Dendritic cell treated with granulocyte-macrophage colony-stimulating factor and Interleukin-4, amounts not matched to agents 40 ng/mL and 50 ng/mL, for 4 days (primary cell): ENCODE measurements around the gene BANF2.

ENCODE experiments used
- H3K27ac Mint-ChIP-seq: one replicate; pipeline ENCODE4 v1.8.0; 2022; ENCODE audit warnings: mild to moderate bottlenecking, mixed read lengths
- H3K27me3 Mint-ChIP-seq: one replicate; pipeline ENCODE4 v1.8.0; 2022; ENCODE audit warnings: mild to moderate bottlenecking, mixed read lengths
- H3K36me3 Mint-ChIP-seq: one replicate; pipeline ENCODE4 v1.8.0; 2022; ENCODE audit warnings: low read depth, mixed read lengths
- H3K4me1 Mint-ChIP-seq: one replicate; pipeline ENCODE4 v1.8.0; 2022; ENCODE audit warnings: low read depth, mixed read lengths
- H3K4me3 Mint-ChIP-seq: one replicate; pipeline ENCODE4 v1.8.0; 2022; ENCODE audit warnings: mild to moderate bottlenecking, moderate library complexity, mixed read lengths
- H3K9me3 Mint-ChIP-seq: one replicate; pipeline ENCODE4 v1.8.0; 2022; ENCODE audit warnings: mixed read lengths
- intact Hi-C: fragments of 100-400 bp; cut with micrococcal nuclease; formaldehyde crosslinking; loops from one replicate; pipeline ENCODE4 v1.15.0; 2022

The BANF2 gene

DNA sequence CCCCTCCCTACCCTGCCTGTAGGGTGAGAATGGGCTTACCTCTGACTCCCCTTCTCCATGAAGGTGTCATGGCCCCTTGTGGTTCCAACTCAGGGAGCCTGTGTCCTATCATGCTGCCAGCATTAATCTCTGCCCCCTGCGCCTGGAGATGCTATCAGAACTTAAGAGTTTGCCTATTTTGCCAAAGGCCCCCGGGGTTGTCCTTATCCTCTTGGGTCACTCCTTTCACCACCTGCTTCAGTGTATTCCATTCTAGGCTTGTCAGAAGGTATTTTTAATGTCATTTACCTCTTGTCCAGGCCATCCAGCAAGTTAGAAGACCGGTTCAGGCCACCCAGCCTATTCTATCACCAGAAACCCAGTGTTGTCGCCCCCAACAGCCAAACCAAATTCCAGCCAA, 28.2 kb upstream of the BANF2 start:
- Mint-ChIP-seq H3K36me3 (peaks cover 56% of the 10 kb centered on the region), H3K27me3 (no peaks in the 10 kb centered on the region), H3K9me3 (no peaks in the 10 kb centered on the region), H3K4me3 (no peak overlapping the region), H3K27ac (peak overlapping the region; percentile 83), H3K4me1 (peaks cover 82% of the 10 kb centered on the region)
- intact Hi-C loops, result no loop called here

DNA sequence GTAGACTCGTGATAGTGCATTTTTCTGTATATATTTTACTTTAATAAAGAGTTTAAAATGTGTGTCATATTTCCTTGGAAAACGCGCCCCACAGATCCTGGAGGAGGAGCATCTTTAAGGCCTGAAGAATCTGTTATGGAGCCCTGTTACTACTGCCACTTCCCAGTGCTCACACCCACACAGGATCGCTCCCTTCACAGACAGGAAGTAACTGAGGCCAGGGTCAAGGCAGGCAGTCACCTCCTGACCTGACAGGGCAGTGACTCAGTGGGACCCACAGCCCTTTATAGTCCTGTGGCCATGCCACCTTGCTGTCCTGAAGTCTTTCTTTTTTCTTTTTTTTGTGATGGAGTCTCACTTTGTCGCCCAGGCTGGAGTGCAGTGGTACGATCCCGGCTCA, 26.7 kb upstream of the BANF2 start:
- H3K9me3 Mint-ChIP-seq, result no peaks in the 10 kb centered on the region
- H3K4me1 Mint-ChIP-seq, result peaks cover 76% of the 10 kb centered on the region
- H3K27ac Mint-ChIP-seq, result peak overlapping the region; percentile 62
- H3K36me3 Mint-ChIP-seq, result peaks cover 58% of the 10 kb centered on the region
- H3K4me3 Mint-ChIP-seq, result no peak overlapping the region
- no peaks in the 10 kb centered on the region for H3K27me3 Mint-ChIP-seq
- intact Hi-C loops, result no loop called here

DNA sequence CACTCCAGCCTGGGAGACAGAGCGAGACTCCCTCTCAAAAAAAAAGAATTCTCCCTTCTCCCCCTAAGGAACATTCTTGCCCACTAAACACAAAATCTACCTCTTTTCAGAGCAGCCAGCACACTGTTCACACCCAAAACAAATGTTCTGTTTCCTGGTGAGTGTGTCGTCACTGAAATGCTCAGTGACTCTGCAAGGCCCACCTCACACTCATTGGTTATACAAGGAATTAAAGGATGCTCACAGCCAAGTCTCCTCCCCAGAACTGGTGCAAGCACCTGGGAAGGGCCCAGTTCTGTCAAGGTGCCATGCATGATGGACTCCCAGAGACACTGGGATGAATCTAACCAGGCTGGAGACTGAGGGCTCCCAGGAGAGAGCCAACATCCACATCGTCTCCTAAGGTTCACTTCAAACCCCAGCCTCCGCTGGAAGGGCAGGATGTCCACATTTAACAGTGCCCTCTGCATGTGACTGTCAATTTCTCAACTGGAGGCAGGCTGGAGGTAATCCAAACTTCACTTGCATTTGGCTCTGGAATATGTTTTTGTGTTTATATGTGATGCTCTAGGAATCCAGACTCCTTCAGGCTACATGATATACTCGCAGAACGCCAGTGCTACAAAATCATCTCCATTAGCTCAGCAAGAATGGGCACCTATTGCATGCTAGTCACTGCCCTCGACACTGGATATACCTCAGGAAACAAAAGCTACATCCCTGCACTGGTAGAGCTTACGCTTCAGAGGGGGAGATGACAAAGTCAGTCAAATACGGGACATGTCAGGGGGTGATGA, 24.8 kb upstream of the BANF2 start:
- Mint-ChIP-seq H3K4me3 (no peak overlapping the region), H3K4me1 (peaks cover 77% of the 10 kb centered on the region), H3K9me3 (no peaks in the 10 kb centered on the region), H3K27me3 (no peaks in the 10 kb centered on the region), H3K27ac (peak overlapping the region; percentile 3), H3K36me3 (peaks cover 66% of the 10 kb centered on the region)
- intact Hi-C loops, result no loop called here

DNA sequence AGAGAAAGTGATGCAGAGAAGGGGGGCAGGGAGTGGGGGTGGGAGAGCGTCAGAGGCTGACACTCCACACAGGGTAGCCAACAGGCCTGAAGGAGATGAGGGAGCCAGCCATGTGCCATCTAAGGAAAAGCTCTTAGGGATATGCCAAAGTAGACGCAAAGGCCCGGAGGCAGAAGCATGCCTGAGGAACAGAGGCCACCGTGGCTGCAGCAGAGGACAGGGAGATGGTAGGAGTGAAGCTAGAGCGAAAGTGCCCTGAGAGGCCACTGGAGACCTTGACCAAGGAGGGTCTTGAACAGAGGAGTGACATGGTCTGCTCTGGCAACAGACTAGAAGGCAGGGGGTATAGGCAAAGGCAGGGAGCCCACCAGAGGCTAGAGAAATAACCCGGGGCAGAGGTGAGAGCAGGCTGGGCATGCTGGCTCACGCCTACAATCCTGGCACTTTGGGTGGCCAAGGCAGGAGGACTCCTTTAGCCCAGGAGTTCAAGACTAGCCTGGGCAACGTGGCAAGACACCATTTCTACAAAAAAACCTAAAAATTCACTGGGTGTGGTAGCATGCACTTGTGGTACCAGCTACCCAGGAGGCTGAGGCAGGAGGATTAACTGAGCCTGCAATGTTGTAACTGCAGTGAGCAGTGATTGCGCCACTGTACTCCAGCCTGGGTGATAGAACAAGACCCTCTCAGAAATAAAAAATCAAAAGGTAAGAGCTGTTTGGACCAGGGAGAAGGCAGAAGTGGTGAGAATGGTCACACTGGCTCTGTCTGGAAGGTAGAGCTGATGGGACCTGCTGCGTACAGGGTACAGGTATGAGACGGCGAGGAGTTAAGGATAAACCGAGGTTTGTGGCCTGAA, 24.0 kb upstream of the BANF2 start:
- Mint-ChIP-seq H3K4me3 (no peak overlapping the region), H3K9me3 (no peaks in the 10 kb centered on the region), H3K4me1 (peaks cover 78% of the 10 kb centered on the region), H3K27ac (peak overlapping the region; percentile 19), H3K36me3 (peaks cover 68% of the 10 kb centered on the region), H3K27me3 (no peaks in the 10 kb centered on the region)
- intact Hi-C loops, result no loop called here

DNA sequence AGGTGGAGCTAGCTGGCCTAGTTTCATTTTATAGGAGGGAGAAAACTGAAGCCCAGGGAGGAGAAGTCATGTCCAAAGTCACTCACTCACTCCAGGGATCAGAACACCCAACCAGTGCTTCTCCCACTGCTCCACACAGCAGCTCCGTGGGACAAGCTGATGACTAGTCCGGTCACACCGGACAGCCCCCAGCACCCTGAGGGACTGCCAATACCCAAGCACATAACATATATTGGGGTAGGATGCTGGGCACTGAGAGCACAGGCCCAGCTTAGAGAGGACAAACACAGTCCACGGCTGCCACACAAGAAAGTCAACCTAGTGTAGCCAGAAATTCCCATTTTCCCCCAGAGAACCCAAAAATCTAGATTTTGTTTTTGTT, 23.4 kb upstream of the BANF2 start:
- peaks cover 72% of the 10 kb centered on the region for H3K4me1 Mint-ChIP-seq
- peak overlapping the region; percentile 19 for H3K27ac Mint-ChIP-seq
- no peaks in the 10 kb centered on the region for H3K27me3 Mint-ChIP-seq
- peaks cover 66% of the 10 kb centered on the region for H3K36me3 Mint-ChIP-seq
- intact Hi-C loops, result no loop called here
- H3K4me3 Mint-ChIP-seq, result no peak overlapping the region
- no peaks in the 10 kb centered on the region for H3K9me3 Mint-ChIP-seq

DNA sequence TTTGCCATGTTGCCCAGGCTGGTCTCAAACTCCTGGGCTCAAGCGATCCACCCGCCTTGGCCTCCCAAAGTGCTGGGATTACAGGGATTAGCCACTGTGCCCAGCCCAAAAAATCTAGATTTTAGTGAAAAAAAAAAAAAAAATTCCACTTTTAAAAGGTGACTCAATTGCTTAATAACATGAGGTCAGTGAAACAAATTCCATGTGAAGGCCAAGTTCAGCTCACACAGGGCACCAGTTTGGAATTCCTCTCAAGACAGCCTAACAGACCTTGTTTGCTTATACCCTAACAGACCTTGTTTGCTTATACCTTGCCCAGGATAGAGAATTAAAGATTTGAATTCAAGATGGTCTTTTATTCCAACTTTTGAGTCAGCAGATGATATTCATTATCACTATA, 22.8 kb upstream of the BANF2 start:
- intact Hi-C loops, result no loop called here
- Mint-ChIP-seq H3K27me3 (no peaks in the 10 kb centered on the region), H3K4me3 (no peak overlapping the region), H3K27ac (no peak overlapping the region), H3K9me3 (no peaks in the 10 kb centered on the region), H3K4me1 (peaks cover 66% of the 10 kb centered on the region), H3K36me3 (peaks cover 66% of the 10 kb centered on the region)

DNA sequence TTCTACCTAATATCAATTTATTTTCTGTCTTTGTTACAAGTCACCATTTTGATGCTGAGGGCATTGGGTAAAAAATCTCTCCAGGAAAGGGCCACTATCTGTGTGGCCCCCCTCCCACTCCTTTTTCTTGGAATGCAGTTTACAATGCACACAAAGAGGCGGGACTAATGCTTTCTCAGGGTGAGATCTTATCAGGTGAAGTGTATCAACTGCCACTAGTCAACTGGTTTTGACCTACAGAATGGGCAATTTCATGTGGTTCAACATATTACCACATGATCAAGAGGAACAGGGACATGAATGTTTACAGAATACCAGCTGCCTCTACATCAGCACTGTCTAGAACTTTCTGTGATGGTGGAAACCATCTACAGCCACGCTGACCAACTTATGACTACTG, 21.5 kb upstream of the BANF2 start:
- Mint-ChIP-seq H3K4me1 (peaks cover 61% of the 10 kb centered on the region), H3K36me3 (peaks cover 66% of the 10 kb centered on the region), H3K27me3 (no peaks in the 10 kb centered on the region), H3K27ac (no peak overlapping the region), H3K4me3 (no peak overlapping the region), H3K9me3 (no peaks in the 10 kb centered on the region)
- intact Hi-C loops, result no loop called here

DNA sequence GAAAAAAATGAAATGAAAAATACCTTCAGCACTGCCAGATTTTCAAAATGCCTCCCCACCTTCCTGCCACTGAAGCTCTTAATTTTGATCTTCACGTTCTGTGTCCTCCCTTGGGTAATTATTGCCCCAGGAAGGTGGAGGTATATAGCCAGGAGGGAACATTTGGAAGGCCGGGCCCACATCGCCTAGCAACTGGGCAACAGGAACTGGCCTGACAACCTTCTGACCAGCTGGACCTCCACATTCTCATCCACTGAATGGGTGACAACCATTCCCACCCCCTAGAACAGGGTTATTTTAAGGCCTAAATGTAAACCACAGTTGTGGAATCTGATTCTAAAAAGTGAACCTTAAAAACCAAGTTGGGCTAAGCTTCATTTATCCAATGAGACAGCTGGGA, 20.9 kb upstream of the BANF2 start:
- Mint-ChIP-seq H3K36me3 (peaks cover 65% of the 10 kb centered on the region), H3K4me1 (peaks cover 55% of the 10 kb centered on the region), H3K4me3 (no peak overlapping the region), H3K27ac (no peak overlapping the region), H3K9me3 (no peaks in the 10 kb centered on the region), H3K27me3 (peaks cover 2% of the 10 kb centered on the region)
- intact Hi-C loops, result no loop called here

DNA sequence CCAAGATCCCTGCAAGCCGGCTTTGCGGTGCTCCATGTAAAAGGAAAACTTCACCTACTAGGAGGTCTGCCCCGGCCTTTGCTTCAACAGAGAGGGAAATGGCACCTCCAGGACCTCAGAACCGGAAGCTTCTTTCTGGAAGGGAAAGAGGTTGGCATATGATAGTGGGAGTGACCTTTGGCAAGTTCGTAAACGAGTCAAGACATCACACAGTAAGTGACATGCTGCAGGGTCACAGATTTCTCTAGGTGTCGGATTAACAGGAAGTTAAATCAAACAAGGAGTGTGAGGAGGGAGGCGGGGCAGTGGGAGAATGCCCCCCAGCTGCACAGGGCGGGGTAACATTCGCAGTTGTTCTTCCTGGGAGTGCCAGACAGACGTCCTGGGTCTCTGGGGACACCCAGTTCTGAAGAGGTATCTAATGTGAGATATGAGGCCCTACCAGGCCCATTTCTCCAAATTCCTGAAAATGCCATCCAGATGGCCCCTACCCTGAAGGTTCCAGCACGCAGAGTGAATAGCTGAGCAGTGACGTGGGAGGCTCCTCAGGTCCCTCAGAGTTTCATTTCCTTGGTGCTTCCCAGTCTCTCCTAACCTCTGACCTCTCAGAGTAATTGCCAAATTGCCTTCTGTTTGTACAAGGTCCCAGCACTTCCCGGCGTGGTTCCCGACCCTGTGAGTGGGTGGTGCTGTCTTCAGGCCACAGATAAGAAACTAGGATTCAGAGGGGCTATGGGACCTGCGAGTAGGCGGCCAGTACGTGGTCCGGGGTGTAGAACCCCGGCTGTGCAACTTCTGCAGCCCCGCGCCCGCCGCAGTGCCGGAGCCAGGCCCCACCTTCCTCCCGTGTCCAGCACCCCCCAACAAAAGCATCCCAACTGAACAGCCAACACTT, 19.6 kb upstream of the BANF2 start:
- intact Hi-C loops, result loop anchor here (2.0 to 10.0 kb wide), 4 partner anchors 108 to 315 kb away; partner anchors contain the start of genes BFSP1 and DSTN

DNA sequence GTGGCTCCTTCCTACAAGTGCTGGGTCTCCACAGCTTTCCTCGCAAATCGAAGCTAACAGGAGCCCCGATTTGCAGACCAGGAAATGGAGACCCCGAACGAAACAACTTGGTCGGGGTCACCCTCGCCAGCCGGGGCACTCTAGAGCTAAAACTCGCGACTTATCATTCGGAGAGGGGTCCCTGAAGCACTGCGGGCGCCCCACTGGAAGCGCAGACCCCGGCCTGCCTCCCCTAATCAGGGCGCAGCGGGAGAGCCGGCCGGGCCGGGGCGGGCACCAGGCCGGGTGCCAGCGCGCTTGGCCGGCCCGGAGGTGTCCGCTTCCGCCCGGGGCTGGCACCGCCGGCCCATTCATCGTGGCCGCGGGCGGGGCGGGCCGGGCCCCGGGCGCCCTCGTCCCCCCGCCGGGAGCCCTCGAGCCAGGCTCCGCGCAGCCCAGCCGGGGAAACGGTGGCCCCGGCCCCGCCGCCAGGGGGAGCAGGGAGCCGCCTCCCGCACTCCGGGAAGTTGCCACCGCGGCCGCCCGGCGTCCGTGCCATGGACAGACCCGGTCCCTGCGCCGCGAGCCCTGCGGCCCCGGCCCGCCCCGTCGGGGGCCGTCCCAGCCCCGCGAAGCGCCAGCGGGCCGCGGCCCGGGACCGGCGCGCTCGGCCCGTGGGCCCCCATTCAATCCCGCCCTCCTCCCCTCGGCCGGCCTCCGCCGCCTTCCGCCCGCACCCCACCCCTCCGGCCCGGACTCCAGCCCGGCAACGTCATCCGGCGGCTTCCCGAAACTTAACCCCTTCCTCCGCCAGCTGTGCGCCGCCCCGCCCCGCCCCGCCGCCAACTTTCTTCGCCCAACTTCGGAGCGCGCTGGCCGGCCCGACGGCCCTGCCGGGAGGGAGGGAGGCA, 18.7 kb upstream of the BANF2 start:
- Mint-ChIP-seq H3K4me3 (peak overlapping the region; percentile 82), H3K27ac (peak overlapping the region; percentile 90), H3K9me3 (no peaks in the 10 kb centered on the region), H3K4me1 (peaks cover 38% of the 10 kb centered on the region), H3K27me3 (peaks cover 8% of the 10 kb centered on the region), H3K36me3 (peaks cover 44% of the 10 kb centered on the region)
- intact Hi-C loops, result loop anchor here (2.0 to 10.0 kb wide), 4 partner anchors 109 to 314 kb away; partner anchors contain the start of genes BFSP1 and DSTN

More for the DNA sequence above, 19.6 kb upstream of the BANF2 start:
- Mint-ChIP-seq H3K4me3 (peak overlapping the region; percentile 82), H3K27ac (peak overlapping the region; percentile 90), H3K36me3 (peaks cover 52% of the 10 kb centered on the region), H3K27me3 (peaks cover 6% of the 10 kb centered on the region), H3K4me1 (peaks cover 47% of the 10 kb centered on the region), H3K9me3 (no peaks in the 10 kb centered on the region)

DNA sequence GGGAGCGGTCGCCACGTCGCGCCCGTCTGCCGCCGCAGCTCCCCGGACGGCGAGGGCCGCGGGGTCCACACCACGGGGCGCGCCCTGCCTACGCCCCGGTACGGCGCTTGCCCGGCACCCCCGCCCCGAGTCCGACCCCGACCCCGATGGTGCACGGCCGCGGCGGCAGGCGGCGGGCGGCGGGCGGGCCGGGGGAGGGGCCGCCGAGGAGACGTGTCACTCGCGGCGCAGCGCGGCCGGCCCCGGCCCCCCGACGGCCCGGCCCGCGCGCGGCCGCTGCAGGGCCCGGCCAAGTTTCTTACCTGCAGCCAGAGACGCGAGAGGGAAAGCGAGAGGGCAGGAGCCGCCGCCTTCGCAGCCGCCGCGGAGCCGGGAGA, 18.1 kb upstream of the BANF2 start:
- Mint-ChIP-seq H3K27me3 (peaks cover 13% of the 10 kb centered on the region), H3K4me1 (peaks cover 32% of the 10 kb centered on the region), H3K27ac (peak overlapping the region; percentile 86), H3K9me3 (no peaks in the 10 kb centered on the region), H3K36me3 (peaks cover 37% of the 10 kb centered on the region), H3K4me3 (peak overlapping the region; percentile 79)
- intact Hi-C loops, result loop anchor here (1.0 to 10.0 kb wide), 5 partner anchors 109 to 313 kb away; partner anchors contain the start of genes BFSP1, DSTN and MGME1

DNA sequence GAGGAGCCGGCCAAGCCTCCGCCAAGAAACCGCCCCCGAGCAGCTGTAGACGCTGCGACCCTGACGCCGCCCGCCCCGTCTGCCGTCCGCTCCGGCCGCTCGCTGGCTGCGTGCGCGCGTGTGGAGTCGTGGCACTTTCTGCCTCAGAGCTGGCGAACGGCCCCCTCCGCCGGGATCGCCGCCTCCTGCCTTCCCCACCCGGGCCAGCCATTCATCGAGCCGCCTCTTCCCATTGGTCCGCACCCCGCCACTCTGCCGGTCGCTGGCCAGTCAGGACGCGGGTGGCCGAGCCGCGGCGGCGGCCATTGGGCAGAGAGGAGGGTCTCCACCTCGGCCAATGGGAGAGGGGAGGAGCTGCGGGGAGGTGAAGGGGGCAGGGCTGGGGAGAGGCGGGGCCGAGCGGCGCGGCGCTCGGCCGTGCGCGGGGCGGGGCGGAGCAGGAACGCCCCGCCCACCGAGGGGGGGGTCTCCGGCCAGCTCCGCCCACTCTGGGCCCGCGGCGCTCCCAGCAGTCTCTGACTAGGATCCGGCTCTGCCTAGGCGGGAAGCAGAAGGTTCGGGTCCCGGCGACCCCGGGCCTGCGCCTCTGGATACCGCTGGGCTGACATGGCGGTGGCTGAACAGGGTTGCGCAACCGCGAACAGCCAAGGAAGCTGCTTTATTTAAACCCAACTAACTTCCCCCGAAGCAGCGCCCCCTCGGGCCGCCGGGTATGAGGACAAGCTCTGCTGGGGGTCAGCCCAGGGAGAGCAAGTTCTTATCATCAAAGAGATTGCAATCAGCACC, 17.5 kb upstream of the BANF2 start, which contains the start of gene RRBP1:
RRBP1 (minus strand) TSS at position 140 of the 786 bp plus-strand sequence. CDS start 21,735 bp downstream, outside the sequence.
- intact Hi-C loops, result loop anchor here (1.0 to 10.0 kb wide), 4 partner anchors 110 to 313 kb away; partner anchors contain the start of genes BFSP1, DSTN and MGME1
- Mint-ChIP-seq H3K27me3 (peaks cover 19% of the 10 kb centered on the region), H3K27ac (peak within 1 kb of the TSS; percentile 90), H3K36me3 (peaks cover 34% of the 10 kb centered on the region), H3K4me1 (peaks cover 31% of the 10 kb centered on the region), H3K4me3 (peak within 1 kb of the TSS; percentile 79), H3K9me3 (no peaks in the 10 kb centered on the region)
